ENCODE measurements around the gene RND2.

- no peak for TF ChIP-seq POLR2A (IDR thresholded peaks at IDR 0.05)
- no peak for TF ChIP-seq CTCF (IDR thresholded peaks at IDR 0.05)
- TF ChIP-seq EP300 (IDR thresholded peaks at IDR 0.05): no peak
Measured at GRCh38 chr17:43016216-43016615, 8.8 kb upstream of the RND2 start.
